Sigmoid colon (tissue), 4 donors: ENCODE results near the gene CUX1.

ENCODE experiments used
- EP300 ChIP-seq, 4 donors: sonication (generic); formaldehyde crosslinking; IDR thresholded peaks; one replicate each; pipeline ENCODE4 v1.6.1; 2017; ENCODE audit warnings: antibody characterized with exemption in 4 of 4
- POLR2A ChIP-seq, 2 donors: fragments of 450-650 bp; IDR thresholded peaks; one replicate each; pipeline ENCODE4 v1.6.1; 2016; ENCODE audit warnings: antibody characterized with exemption in 2 of 2, mild to moderate bottlenecking in 2 of 2, moderate library complexity in 2 of 2
- POLR2AphosphoS5 ChIP-seq, 4 donors: sonication (generic); formaldehyde crosslinking; IDR thresholded peaks; one replicate each; pipeline ENCODE4 v1.6.1; 2017; ENCODE audit warnings: antibody characterized with exemption in 4 of 4
- TF ChIP-seq, protein P1 (sequence below), 4 experiments: fragments of 450-650 bp in 3 of 4; fragments of 200-600 bp in 1 of 4; IDR thresholded peaks; one replicate each; pipeline ENCODE4 v1.5.1; 2016 to 2019; ENCODE audit warnings: antibody characterized with exemption in 4 of 4, mild to moderate bottlenecking in 3 of 4, moderate library complexity in 2 of 4

DNA sequence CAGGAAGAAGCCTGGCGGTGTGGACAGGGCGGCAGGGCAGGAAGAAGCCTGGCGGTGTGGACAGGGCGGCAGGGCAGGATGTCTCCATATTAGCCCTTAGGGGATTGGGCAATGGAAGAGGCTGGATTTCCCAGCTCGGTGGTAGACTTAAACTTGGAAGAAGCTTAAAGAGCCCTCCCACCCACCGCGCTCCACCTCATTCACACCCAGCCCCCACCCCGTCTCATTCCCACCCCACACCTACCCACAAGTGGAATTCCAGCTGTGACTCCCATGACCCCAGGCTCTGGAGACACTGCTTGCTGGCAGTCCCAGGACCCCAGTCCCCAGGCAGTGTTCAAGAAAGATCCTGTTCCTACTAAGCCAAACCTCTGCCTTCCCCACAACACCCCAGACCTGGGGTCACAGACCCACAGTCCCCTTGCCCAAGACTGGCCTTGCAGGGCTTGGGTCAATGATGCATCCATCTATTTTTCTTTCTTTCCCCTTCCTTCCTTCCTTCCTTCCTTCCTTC, 504.8 kb downstream of the CUX1 start:
- TF ChIP-seq, protein P1, sequence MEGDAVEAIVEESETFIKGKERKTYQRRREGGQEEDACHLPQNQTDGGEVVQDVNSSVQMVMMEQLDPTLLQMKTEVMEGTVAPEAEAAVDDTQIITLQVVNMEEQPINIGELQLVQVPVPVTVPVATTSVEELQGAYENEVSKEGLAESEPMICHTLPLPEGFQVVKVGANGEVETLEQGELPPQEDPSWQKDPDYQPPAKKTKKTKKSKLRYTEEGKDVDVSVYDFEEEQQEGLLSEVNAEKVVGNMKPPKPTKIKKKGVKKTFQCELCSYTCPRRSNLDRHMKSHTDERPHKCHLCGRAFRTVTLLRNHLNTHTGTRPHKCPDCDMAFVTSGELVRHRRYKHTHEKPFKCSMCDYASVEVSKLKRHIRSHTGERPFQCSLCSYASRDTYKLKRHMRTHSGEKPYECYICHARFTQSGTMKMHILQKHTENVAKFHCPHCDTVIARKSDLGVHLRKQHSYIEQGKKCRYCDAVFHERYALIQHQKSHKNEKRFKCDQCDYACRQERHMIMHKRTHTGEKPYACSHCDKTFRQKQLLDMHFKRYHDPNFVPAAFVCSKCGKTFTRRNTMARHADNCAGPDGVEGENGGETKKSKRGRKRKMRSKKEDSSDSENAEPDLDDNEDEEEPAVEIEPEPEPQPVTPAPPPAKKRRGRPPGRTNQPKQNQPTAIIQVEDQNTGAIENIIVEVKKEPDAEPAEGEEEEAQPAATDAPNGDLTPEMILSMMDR (IDR thresholded peaks at IDR 0.05): no peak
- no peak for TF ChIP-seq POLR2A (IDR thresholded peaks at IDR 0.05)
- TF ChIP-seq EP300 (IDR thresholded peaks at IDR 0.05): no peak
- no peak for TF ChIP-seq POLR2AphosphoS5 (IDR thresholded peaks at IDR 0.05)
